K562 (cell line): Measurements from ENCODE around the gene GLB1L2. TPM values are rescaled to one million over a fixed set of nuclear protein-coding genes. Genes with fewer than 3 reads are reported as not detected.

ENCODE experiments used
- ATAC-seq: fragments of 200-7000 bp; cut with Tn5 transposase; 3 replicates; pipeline ENCODE4 v1.9.1; 2020; ENCODE audit warnings: moderate library complexity
- BruUV-seq: library from RNA; stranded (reverse); fragments of 400-500 nt; replicated peaks from 2 replicates; lab custom pipeline; 2021; lab: Mats Ljungman, UMichigan
- CTCF ChIA-PET: fragments of 300-600 bp; formaldehyde crosslinking; extraction: SDS; loops from one replicate; lab custom pipeline; 2021; ENCODE audit warnings: low intra/inter-chr PET ratio; lab: Yijun Ruan, JAX
- POLR2A ChIA-PET: fragments of 300-600, 350-650 bp; sonication (Branson Sonifier 250); formaldehyde crosslinking; extraction: SDS; loops from one replicate; lab custom pipeline; 2021; ENCODE audit warnings: antibody characterized with exemption, inconsistent platforms; lab: Yijun Ruan, JAX
- DNase-seq, 4 experiments: peaks; one replicate each; pipeline versions ENCODE4 v3.0.0 to v3.0.0-alpha.2; 2011 to 2018; ENCODE audit warnings: low spot score in 3 of 4, mixed read lengths in 3 of 4; ENCODE audit errors: extremely low read depth in 1 of 4
- FAIRE-seq: peaks from 2 replicates; lab custom pipeline; 2011; peaks lifted over from hg19 to GRCh38; lab: Jason Lieb, UNC
- H2AFZ ChIP-seq: 2 replicates; pipeline ENCODE4 v1.6.0; 2011; ENCODE audit warnings: low read depth, low read length, control low read depth, inconsistent platforms
- H3K27ac ChIP-seq: fragments of 200-600 bp; 3 replicates; pipeline ENCODE4 v1.8.0; 2011; ENCODE audit warnings: low read depth, mild to moderate bottlenecking, control low read depth, inconsistent platforms, low read length, moderate library complexity, mixed read lengths; ENCODE audit errors: extremely low read depth
- H3K27me3 ChIP-seq, 2 experiments: fragments of 300-600 bp in 1 of 2; 2 replicates in 1 of 2; 3 replicates in 1 of 2; pipeline versions ENCODE4 v1.6.0 to v1.8.0; 2011; ENCODE audit warnings: inconsistent platforms in 2 of 2, low read length in 2 of 2, mild to moderate bottlenecking in 1 of 2, mixed read lengths in 1 of 2, moderate library complexity in 1 of 2; ENCODE audit not compliant: control insufficient read depth in 2 of 2, insufficient read depth in 2 of 2
- H3K36me3 ChIP-seq: fragments of 300-600 bp; 3 replicates; pipeline ENCODE4 v1.8.0; 2011; ENCODE audit warnings: mild to moderate bottlenecking, low read length, inconsistent platforms; ENCODE audit not compliant: control insufficient read depth, insufficient read depth
- H3K4me1 ChIP-seq, 2 experiments: fragments of 200-600 bp in 1 of 2; replicated peaks in 1 of 2; 2 replicates in 1 of 2; 3 replicates in 1 of 2; pipeline versions ENCODE4 v1.5.1 to v1.8.0; 2011; ENCODE audit warnings: inconsistent platforms in 2 of 2, low read length in 2 of 2, mild to moderate bottlenecking in 1 of 2, mixed read lengths in 1 of 2, moderate library complexity in 1 of 2; ENCODE audit not compliant: control insufficient read depth in 2 of 2, insufficient read depth in 2 of 2
- H3K4me2 ChIP-seq: 2 replicates; pipeline ENCODE4 v1.6.1; 2011; ENCODE audit warnings: low read length, control low read depth, inconsistent platforms, mixed read lengths; ENCODE audit not compliant: insufficient read depth
- H3K4me3 ChIP-seq: fragments of 200-600 bp; sonication (generic), shearing (Covaris generic); 2 replicates; pipeline ENCODE4 v1.5.1; 2016; ENCODE audit warnings: control low read depth, inconsistent platforms
- H3K79me2 ChIP-seq: fragments of 200-600 bp; 3 replicates; pipeline ENCODE4 v1.8.0; 2011; ENCODE audit warnings: low read length, inconsistent platforms; ENCODE audit not compliant: control insufficient read depth, insufficient read depth
- H3K9ac ChIP-seq, 2 experiments: 2 replicates each; pipeline versions ENCODE4 v1.6.0 to v1.6.1; 2011; ENCODE audit warnings: low read depth in 2 of 2, low read length in 2 of 2, control low read depth in 1 of 2, inconsistent platforms in 1 of 2, mild to moderate bottlenecking in 1 of 2, mixed read lengths in 1 of 2; ENCODE audit not compliant: insufficient read depth in 1 of 2
- H3K9me1 ChIP-seq: one replicate; pipeline ENCODE4 v1.6.0; 2011; ENCODE audit warnings: inconsistent platforms, mild to moderate bottlenecking, low read length, moderate library complexity; ENCODE audit not compliant: control insufficient read depth, insufficient read depth
- H3K9me3 ChIP-seq: replicated peaks from 2 replicates; pipeline ENCODE4 v1.5.1; 2011; ENCODE audit warnings: low read depth, low read length, inconsistent platforms; ENCODE audit not compliant: control insufficient read depth, insufficient read depth
- H4K20me1 ChIP-seq: replicated peaks from 2 replicates; pipeline ENCODE4 v1.6.1; 2011; ENCODE audit warnings: low read length, inconsistent platforms, mixed read lengths; ENCODE audit not compliant: control insufficient read depth, insufficient read depth
- CBX3 ChIP-seq, 2 experiments: IDR thresholded peaks; 1 replicate in 1 of 2; 2 replicates in 1 of 2; pipeline ENCODE4 v1.6.1; 2012; ENCODE audit warnings: inconsistent platforms in 2 of 2, low read length in 2 of 2, borderline replicate concordance in 1 of 2, control low read depth in 1 of 2
- HDAC8 ChIP-seq: fragments of 450-650 bp; IDR thresholded peaks from 2 replicates; pipeline ENCODE4 v1.6.1; 2016; ENCODE audit warnings: mild to moderate bottlenecking, missing genetic modification characterization, moderate library complexity, missing compliant biosample characterization
- MCM5 ChIP-seq: fragments of 450-650 bp; IDR thresholded peaks from 2 replicates; pipeline ENCODE4 v1.6.1; 2016; ENCODE audit warnings: low read depth
- MEIS2 ChIP-seq: fragments of 450-650 bp; IDR thresholded peaks from 2 replicates; pipeline ENCODE4 v1.6.1; 2014; ENCODE audit warnings: mild to moderate bottlenecking; ENCODE audit not compliant: partially characterized antibody
- MYBL2 ChIP-seq, 2 experiments: fragments of 450-650 bp in 1 of 2; sonication (generic) in 1 of 2; formaldehyde crosslinking in 1 of 2; IDR thresholded peaks; 2 replicates each; pipeline versions ENCODE4 v1.6.1 to v1.8.1; 2017 to 2022; ENCODE audit warnings: borderline replicate concordance in 1 of 2, inconsistent platforms in 1 of 2, low read depth in 1 of 2, mild to moderate bottlenecking in 1 of 2, missing genetic modification reagents in 1 of 2, moderate library complexity in 1 of 2
- RBM15 ChIP-seq: fragments of 200-400 bp; formaldehyde crosslinking; IDR thresholded peaks from 2 replicates; pipeline ENCODE4 v1.6.1; 2018; ENCODE audit warnings: mild to moderate bottlenecking, low read length, moderate library complexity; ENCODE audit not compliant: insufficient read depth
- SREBF2 ChIP-seq: sonication (generic); formaldehyde crosslinking; IDR thresholded peaks from 2 replicates; pipeline ENCODE4 v1.4.0; 2020; ENCODE audit warnings: mild to moderate bottlenecking, missing genetic modification reagents
- TAF7 ChIP-seq: fragments of 450-650 bp; IDR thresholded peaks from 2 replicates; pipeline ENCODE4 v1.6.1; 2016; ENCODE audit warnings: missing genetic modification characterization, missing compliant biosample characterization
- TARDBP ChIP-seq: fragments of 450-650 bp; IDR thresholded peaks from 2 replicates; pipeline ENCODE4 v1.6.1; 2016
- TEAD4 ChIP-seq, 2 experiments: sonication (generic) in 1 of 2; formaldehyde crosslinking in 1 of 2; IDR thresholded peaks; 2 replicates each; pipeline versions ENCODE4 v1.6.1 to v1.8.0; 2012 to 2022; ENCODE audit warnings: borderline replicate concordance in 1 of 2, inconsistent platforms in 1 of 2, low read length in 1 of 2, mild to moderate bottlenecking in 1 of 2, missing genetic modification reagents in 1 of 2
- TFAM ChIP-seq: fragments of 250-450 bp; sonication (Bioruptor Pico); conservative IDR thresholded peaks from 2 replicates; pipeline ENCODE4 v1.5.0; 2021; ENCODE audit warnings: mild to moderate bottlenecking, moderate library complexity
- ZBTB7A ChIP-seq: IDR thresholded peaks from 2 replicates; pipeline ENCODE4 v1.6.1; 2011; ENCODE audit warnings: low read depth, mild to moderate bottlenecking, low read length, moderate library complexity, borderline replicate concordance; ENCODE audit not compliant: control insufficient read depth
- ZNF444 ChIP-seq: fragments of 250-450 bp; sonication (Bioruptor Pico); IDR thresholded peaks from 2 replicates; pipeline ENCODE4 v1.4.0; 2020; ENCODE audit warnings: mild to moderate bottlenecking, moderate library complexity
- ZNF75A ChIP-seq: fragments of 450-650 bp; formaldehyde crosslinking; IDR thresholded peaks from 2 replicates; pipeline ENCODE4 v1.4.0; 2020; ENCODE audit warnings: mild to moderate bottlenecking
- WGBS: fragments of 100-300 bp; shearing (Covaris generic); methylation state at CpG from one replicate; pipeline ENCODE4 v1.1.6; 2016; ENCODE audit warnings: low coverage, mixed read lengths; ENCODE audit not compliant: insufficient coverage; ENCODE audit errors: missing lambda C conversion rate; 5-methylcytosine and 5-hydroxymethylcytosine counted together
- in situ Hi-C: fragments of 300-500 bp; cut with MboI; formaldehyde crosslinking; loops from 4 replicates; pipeline ENCODE4 v1.15.0; 2018; ENCODE audit warnings: inconsistent platforms, mixed read lengths
- intact Hi-C: fragments of 100-400 bp; cut with micrococcal nuclease; formaldehyde crosslinking; loops from 2 replicates; pipeline ENCODE4 v1.14.2; 2022
- polyA plus RNA-seq, 8 experiments: library from polyadenylated mRNA; depleted of rRNA in 4 of 8; stranded (reverse) in 5 of 8; unstranded in 3 of 8; fragments of >200 nt; fragmentation: Nextera tagmentation in 2 of 8; fragmentation: Illumina TruSeq in 1 of 8; extraction: Ambion mirVana in 2 of 8; extraction: Trizol in 1 of 8; gene quantifications; 2 replicates each; pipeline versions ENCODE4 v1.2.1 to v1.2.3, GENCODE V29; 2011 to 2014; ENCODE audit warnings: inconsistent platforms in 1 of 8, missing spikeins in 1 of 8
- total RNA-seq, 7 experiments: library from RNA; depleted of rRNA in 6 of 7; stranded (reverse); fragments of >200 nt in 6 of 7; fragmentation: Illumina TruSeq in 2 of 7; extraction: Trizol in 2 of 7; gene quantifications; 2 replicates each; pipeline versions ENCODE4 v1.2.1 to v1.2.3, GENCODE V29; 2011 to 2021; ENCODE audit warnings: low replicate concordance in 1 of 7
- TF ChIP-seq, protein P1 (sequence below), 2 experiments: fragments of 450-650 bp; IDR thresholded peaks; 2 replicates each; pipeline ENCODE4 v1.6.1; 2016

GLB1L2 gene
- total and polyA plus RNA-seq, 9 of the 15 experiments (the other 6 are each of a cell fraction or from before 2014, with no cell fraction given) = 0.84 to 21.4 (median 13.8) TPM

DNA sequence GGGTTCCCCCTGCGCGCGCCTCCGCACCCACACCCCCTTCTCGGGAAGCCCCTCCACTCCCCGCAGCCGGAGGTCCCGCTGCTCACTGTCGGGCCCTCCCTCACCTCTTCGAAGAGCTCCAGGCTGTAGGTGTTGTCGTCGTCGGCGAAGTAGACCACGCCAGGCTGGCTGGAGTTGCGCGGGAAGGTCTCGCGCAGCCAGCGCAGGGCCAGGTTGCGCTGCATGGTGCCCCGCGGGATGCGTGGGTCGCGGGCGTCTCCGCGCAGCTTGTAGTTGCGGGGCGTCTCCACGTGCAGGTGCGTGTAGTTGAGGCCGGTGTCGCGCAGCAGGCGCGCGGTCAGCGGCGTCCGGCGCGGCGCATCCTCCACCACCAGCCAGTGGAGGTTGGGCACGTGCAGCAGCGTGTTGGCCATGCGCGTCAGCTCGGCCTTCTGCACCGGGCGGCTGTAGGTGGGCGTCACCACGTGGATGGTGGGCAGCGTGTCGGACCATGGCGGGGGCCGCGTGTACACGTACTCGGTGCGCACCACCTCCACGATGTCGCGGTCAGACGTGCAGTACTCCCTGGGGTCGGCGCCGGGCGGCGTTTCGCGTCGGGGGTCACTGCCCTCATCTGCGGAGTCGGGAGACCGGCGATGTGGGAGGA is 51.9 kb downstream of the GLB1L2 start:
- WGBS = 54% methylated on average over 40 of the region's 78 CpGs
- no peaks in the 10 kb centered on the region for H3K9me3 ChIP-seq
- ATAC-seq (no peak), FAIRE-seq (no peak), DNase-seq (no peak)
- no peak overlapping the region for H2AFZ ChIP-seq
- ChIA-PET CTCF (no interaction called here), POLR2A (no interaction called here)
- H3K36me3 ChIP-seq = no peaks in the 10 kb centered on the region
- H4K20me1 ChIP-seq = peaks cover 4% of the 10 kb centered on the region; the same call in 1 of the 2 replicates
- H3K9ac ChIP-seq = no peak overlapping the region
- H3K27ac ChIP-seq = no peak overlapping the region
- no peaks in the 10 kb centered on the region for H3K79me2 ChIP-seq
- H3K4me2 ChIP-seq = no peak overlapping the region
- no TSS peak for BruUV-seq
- TF ChIP-seq MCM5 (no peak), HDAC8 (tag) (no peak), RBM15 (no peak), TEAD4 (IDR thresholded peaks at IDR 0.05; ENCODE audit: low read length) (no peak), TEAD4 (CRISPR knock-in tag; IDR thresholded peaks at IDR 0.05; ENCODE audit: borderline replicate concordance) (no peak), SREBF2 (CRISPR knock-in tag) (no peak), MEIS2 (no peak), MYBL2 (IDR thresholded peaks at IDR 0.05; ENCODE audit: low read depth) (no peak), MYBL2 (CRISPR knock-in tag; IDR thresholded peaks at IDR 0.05; ENCODE audit: borderline replicate concordance) (no peak), TAF7 (tag) (no peak), CBX3 (IDR thresholded peaks at IDR 0.05; ENCODE audit: borderline replicate concordance in 1 of 2, low read length in 2 of 2) (no peak), ZBTB7A (no peak), ZNF444 (CRISPR knock-in tag) (no peak), ZNF75A (CRISPR knock-in tag) (no peak), TFAM (no peak), TARDBP (no peak)
- TF ChIP-seq, protein P1, sequence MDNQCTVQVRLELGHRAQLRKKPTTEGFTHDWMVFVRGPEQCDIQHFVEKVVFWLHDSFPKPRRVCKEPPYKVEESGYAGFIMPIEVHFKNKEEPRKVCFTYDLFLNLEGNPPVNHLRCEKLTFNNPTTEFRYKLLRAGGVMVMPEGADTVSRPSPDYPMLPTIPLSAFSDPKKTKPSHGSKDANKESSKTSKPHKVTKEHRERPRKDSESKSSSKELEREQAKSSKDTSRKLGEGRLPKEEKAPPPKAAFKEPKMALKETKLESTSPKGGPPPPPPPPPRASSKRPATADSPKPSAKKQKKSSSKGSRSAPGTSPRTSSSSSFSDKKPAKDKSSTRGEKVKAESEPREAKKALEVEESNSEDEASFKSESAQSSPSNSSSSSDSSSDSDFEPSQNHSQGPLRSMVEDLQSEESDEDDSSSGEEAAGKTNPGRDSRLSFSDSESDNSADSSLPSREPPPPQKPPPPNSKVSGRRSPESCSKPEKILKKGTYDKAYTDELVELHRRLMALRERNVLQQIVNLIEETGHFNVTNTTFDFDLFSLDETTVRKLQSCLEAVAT (IDR thresholded peaks at IDR 0.05) = no peak
- peaks cover 6% of the 10 kb centered on the region for H3K9me1 ChIP-seq
- intact Hi-C loops (no loop called here), in situ Hi-C loops (no loop called here)
- peaks cover 27 to 82% of the 10 kb centered on the region in 2 experiments for H3K27me3 ChIP-seq
- no peaks in the 10 kb centered on the region; a peak in 1 of 5 replicates for H3K4me1 ChIP-seq
- H3K4me3 ChIP-seq = no peak overlapping the region
